AG10803 (cell line): ENCODE measurements around the gene HRH3.

Experiments
- DNase-seq: peaks from one replicate; pipeline ENCODE4 v3.0.0; 2010; ENCODE audit warnings: low read depth
- H3K4me3 ChIP-seq: 2 replicates; pipeline ENCODE4 v1.5.1; 2011; ENCODE audit warnings: mild to moderate bottlenecking, low read length, control low read depth
- CTCF ChIP-seq: conservative IDR thresholded peaks from 2 replicates; pipeline ENCODE4 v1.5.1; 2011; ENCODE audit warnings: mild to moderate bottlenecking, low read length, control low read depth, inconsistent platforms

HRH3 gene

DNA sequence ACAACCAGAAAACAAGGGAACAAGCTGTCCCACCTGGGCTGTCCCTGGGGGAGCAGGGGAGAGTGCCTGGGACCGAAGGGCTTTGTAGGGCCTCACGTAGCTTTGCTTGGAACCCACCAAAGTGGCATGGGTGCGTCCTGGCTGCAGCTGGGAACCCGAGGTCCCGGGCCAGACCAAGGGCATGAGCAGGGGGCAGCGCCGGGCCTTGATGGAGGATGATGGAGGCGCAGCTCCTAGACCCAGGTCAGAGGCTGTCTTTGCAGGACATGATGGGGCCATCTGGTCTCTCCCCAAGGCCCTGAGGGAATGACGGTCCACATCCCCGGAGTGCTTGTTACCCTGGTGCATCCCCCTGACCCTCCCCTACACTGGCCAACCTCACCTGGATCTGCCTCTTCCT, 10.6 kb upstream of the HRH3 start:
- no peak for TF ChIP-seq CTCF
- no peak overlapping the region for H3K4me3 ChIP-seq
- no peak for DNase-seq

DNA sequence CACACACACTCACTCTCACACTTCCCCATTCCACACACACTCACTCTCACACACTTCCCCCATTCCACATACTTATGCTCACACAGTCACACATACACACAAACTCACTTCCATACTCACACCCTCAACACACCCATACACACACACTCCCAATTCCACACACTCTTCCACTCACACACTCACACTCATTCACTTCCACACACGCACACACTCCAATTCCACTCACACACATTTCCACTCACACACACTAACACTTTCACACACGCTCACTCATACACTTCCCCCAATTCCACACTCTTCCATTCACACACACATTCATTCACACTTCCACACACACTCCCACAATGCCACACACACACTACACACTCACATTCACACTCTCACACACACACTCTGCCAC, 10.2 kb upstream of the HRH3 start:
- TF ChIP-seq CTCF, result no peak
- no peak for DNase-seq
- H3K4me3 ChIP-seq, result no peak overlapping the region

- no peak for TF ChIP-seq CTCF
- no peak for DNase-seq
- H3K4me3 ChIP-seq, result no peak overlapping the region
Observed at GRCh38 chr20:62229667-62230066, 9.6 kb upstream of the HRH3 start.

DNA sequence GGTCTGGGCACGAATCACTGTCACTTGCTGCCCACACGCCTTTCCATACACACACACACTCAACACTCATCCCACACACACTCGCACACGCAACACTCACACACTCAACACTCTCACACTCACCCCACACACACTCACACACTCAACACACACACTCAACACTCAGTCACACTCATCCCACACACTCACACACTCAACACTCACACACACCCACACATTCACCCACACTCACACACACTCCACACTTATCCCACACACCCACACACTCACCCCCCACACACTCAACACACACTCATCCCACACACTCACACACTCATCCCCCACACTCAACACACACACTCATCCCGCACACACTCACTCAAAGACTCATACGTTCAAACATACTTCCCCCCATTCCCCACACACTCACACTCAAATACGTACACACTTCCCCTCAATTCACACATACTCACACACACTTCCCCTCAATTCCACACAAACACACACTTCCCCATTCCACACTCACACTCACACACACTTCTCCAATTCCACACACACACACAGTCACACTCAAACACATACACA, 9.0 kb upstream of the HRH3 start:
- H3K4me3 ChIP-seq, result no peak overlapping the region
- no peak for DNase-seq
- no peak for TF ChIP-seq CTCF

- no peak for DNase-seq
- no peak for TF ChIP-seq CTCF
- H3K4me3 ChIP-seq, result no peak overlapping the region
Observed at GRCh38 chr20:62227977-62228958, 8.2 kb upstream of the HRH3 start.

GRCh38 chr20:62227591-62227976, 7.5 kb upstream of the HRH3 start:
- TF ChIP-seq CTCF, result no peak
- no peak overlapping the region for H3K4me3 ChIP-seq
- DNase-seq, result no peak
